Measurements from ENCODE around the gene CCNA2.

CCNA2 gene

GRCh38 chr4:121814756-121815155, 8.9 kb downstream of the CCNA2 start:
- H3K4me3 ChIP-seq (ENCODE audit: low read depth, low read length), result no peak overlapping the region
- no peak for TF ChIP-seq CTCF (IDR thresholded peaks at IDR 0.05; ENCODE audit: control insufficient read depth, extremely low read depth, insufficient read depth)
- no peak for DNase-seq (ENCODE audit: low read depth)

GRCh38 chr4:121811122-121811521, 12.6 kb downstream of the CCNA2 start:
- no peak for TF ChIP-seq CTCF (IDR thresholded peaks at IDR 0.05; ENCODE audit: control insufficient read depth, extremely low read depth, insufficient read depth)
- DNase-seq (ENCODE audit: low read depth), result no peak
- H3K4me3 ChIP-seq (ENCODE audit: low read depth, low read length), result no peak overlapping the region

- DNase-seq (ENCODE audit: low read depth), result no peak
- TF ChIP-seq CTCF (IDR thresholded peaks at IDR 0.05; ENCODE audit: control insufficient read depth, extremely low read depth, insufficient read depth), result no peak
- no peak overlapping the region for H3K4me3 ChIP-seq (ENCODE audit: low read depth, low read length)
Measured at GRCh38 chr4:121806411-121806810, 17.3 kb downstream of the CCNA2 start.

- DNase-seq (ENCODE audit: low read depth), result no peak
- H3K4me3 ChIP-seq (ENCODE audit: low read depth, low read length), result peak overlapping the region; percentile 88
- TF ChIP-seq CTCF (IDR thresholded peaks at IDR 0.05; ENCODE audit: control insufficient read depth, extremely low read depth, insufficient read depth), result no peak
Measured at GRCh38 chr4:121801715-121802075, 22.0 kb downstream of the CCNA2 start.

GRCh38 chr4:121800961-121801714, 22.5 kb downstream of the CCNA2 start, which contains the start of gene EXOSC9:
EXOSC9 (plus strand) TSS chr4:121801323; CDS start chr4:121801425, 102 bp downstream.
- no peak for TF ChIP-seq CTCF (IDR thresholded peaks at IDR 0.05; ENCODE audit: control insufficient read depth, extremely low read depth, insufficient read depth)
- peak; percentile 81 for DNase-seq (ENCODE audit: low read depth)
- H3K4me3 ChIP-seq (ENCODE audit: low read depth, low read length), result peak within 1 kb of the TSS; percentile 88

- no peak for DNase-seq (ENCODE audit: low read depth)
- H3K4me3 ChIP-seq (ENCODE audit: low read depth, low read length), result peak overlapping the region; percentile 88
- no peak for TF ChIP-seq CTCF (IDR thresholded peaks at IDR 0.05; ENCODE audit: control insufficient read depth, extremely low read depth, insufficient read depth)
Measured at GRCh38 chr4:121800638-121800960, 23.1 kb downstream of the CCNA2 start.
